Prostate gland (tissue), 2 donors: ENCODE data around the gene AGL.

Experiments used
- POLR2A ChIP-seq: fragments of 450-650 bp; IDR thresholded peaks from one replicate; pipeline ENCODE4 v1.6.1; 2016; ENCODE audit warnings: antibody characterized with exemption, mild to moderate bottlenecking
- POLR2AphosphoS5 ChIP-seq: sonication (generic); formaldehyde crosslinking; IDR thresholded peaks from one replicate; pipeline ENCODE4 v1.6.1; 2017; ENCODE audit warnings: antibody characterized with exemption
- TF ChIP-seq, protein P1 (sequence below), 4 experiments: fragments of 200-600 bp in 2 of 4; fragments of 450-650 bp in 2 of 4; sonication (generic) in 2 of 4; IDR thresholded peaks; 1 replicate in 3 of 4; 2 replicates in 1 of 4; pipeline ENCODE4 v1.5.1; 2016 to 2019; ENCODE audit warnings: antibody characterized with exemption in 4 of 4, mild to moderate bottlenecking in 2 of 4, moderate library complexity in 2 of 4

DNA sequence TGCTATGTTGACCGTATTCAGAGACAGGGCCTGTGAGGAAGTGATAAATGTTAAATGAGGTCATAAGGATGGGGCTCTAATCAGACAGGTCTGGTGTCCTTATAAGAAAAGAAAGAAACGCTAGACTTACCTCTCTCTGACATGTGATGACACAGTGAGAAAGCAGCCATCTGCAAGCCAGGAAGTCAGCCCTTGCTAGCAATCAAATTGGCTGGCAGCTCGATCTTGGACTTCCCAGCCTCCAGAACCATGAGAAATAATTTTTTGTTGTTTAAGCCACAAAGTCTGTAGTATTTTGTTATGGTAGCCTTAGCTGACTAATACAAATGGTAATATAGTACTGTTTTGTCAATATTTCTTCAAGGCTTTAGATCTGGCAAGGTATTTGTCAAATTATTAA, 25.1 kb upstream of the AGL start:
- TF ChIP-seq, protein P1, sequence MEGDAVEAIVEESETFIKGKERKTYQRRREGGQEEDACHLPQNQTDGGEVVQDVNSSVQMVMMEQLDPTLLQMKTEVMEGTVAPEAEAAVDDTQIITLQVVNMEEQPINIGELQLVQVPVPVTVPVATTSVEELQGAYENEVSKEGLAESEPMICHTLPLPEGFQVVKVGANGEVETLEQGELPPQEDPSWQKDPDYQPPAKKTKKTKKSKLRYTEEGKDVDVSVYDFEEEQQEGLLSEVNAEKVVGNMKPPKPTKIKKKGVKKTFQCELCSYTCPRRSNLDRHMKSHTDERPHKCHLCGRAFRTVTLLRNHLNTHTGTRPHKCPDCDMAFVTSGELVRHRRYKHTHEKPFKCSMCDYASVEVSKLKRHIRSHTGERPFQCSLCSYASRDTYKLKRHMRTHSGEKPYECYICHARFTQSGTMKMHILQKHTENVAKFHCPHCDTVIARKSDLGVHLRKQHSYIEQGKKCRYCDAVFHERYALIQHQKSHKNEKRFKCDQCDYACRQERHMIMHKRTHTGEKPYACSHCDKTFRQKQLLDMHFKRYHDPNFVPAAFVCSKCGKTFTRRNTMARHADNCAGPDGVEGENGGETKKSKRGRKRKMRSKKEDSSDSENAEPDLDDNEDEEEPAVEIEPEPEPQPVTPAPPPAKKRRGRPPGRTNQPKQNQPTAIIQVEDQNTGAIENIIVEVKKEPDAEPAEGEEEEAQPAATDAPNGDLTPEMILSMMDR (IDR thresholded peaks at IDR 0.05), result no peak
- TF ChIP-seq POLR2A, result no peak
- no peak for TF ChIP-seq POLR2AphosphoS5
